DMS114 treated with DMSO at 0.1 percent for 48 hours (cell line): ENCODE measurements around the gene MAGEB10.
"Not testable (repeated sequence)": the region's sequence is repeated elsewhere in the genome, so short reads cannot be mapped to it uniquely, and the experiment has no call there.

ENCODE experiments used
- DNase-seq: peaks from one replicate; lab custom pipeline; 2025; ENCODE audit not compliant: unreplicated experiment; lab: John Stamatoyannopoulos, UW

The MAGEB10 gene

GRCh38 chrX:27807690-27808089 is at the start of gene MAGEB10:
Gene MAGEB10, plus strand, starts transcription at chrX:27807990. Its CDS starts 13,317 bp downstream, at chrX:27821307.
- DNase-seq: no peak

DNA sequence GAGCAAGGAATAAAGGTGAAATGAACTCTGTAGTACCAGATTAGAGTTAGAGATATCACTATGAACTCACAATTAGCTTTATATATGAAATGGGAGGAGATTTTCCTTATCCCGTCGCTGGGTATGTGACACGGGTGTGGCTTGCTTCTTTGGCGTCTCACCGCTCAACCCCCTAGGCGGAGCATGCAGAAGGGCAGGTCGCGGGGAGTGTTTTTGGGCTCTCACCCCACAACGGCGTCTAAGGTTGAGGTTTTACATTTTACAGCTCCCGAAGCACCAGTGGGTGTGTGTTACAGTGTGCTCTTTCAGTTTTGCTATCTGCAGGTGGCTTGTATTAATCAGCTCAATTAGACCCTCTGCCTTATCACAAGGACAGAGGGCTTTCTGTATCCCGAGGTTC is 42.1 kb upstream of the MAGEB10 start:
- no peak for DNase-seq

DNA sequence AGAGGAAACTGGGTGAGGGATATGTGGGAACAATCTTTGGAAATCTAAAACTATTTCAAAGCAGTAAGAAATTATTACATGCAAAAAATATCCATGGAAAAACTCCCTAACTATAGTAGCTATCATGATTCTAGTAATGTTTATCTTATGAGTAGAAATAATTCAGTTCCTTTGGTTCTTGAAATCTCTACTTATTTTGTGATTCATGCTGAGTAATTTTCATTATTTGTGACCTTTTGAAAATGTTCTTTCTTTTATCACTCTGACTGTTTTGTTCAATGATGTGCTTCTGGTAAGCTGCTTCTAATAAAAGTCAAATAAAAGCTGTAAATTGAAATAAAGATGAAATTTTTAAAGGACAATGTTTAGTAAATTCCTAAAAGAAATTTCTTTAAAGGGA is 40.4 kb upstream of the MAGEB10 start:
- no peak for DNase-seq

DNA sequence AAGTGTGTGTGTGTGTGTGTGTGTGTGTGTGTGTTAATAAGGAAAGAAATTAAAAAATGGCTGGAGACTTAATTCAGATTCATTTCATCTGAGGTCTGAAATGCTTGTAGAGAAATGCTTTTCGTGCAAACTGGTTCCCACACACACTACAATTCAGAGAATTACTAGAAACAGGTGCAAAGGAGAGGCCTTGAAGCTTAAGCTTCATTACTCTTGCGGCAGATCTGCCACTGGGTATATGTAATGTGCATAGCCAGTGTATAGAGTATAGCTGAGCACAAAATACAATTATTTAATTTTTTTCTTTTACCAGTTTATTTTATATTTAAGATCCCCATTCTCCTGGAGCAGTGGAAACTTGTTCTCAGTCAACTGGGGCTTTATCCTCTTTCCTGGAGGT is 31.8 kb upstream of the MAGEB10 start:
- DNase-seq: no peak

GRCh38 chrX:27796640-27797257 is 11.0 kb upstream of the MAGEB10 start:
- no peak for DNase-seq

DNA sequence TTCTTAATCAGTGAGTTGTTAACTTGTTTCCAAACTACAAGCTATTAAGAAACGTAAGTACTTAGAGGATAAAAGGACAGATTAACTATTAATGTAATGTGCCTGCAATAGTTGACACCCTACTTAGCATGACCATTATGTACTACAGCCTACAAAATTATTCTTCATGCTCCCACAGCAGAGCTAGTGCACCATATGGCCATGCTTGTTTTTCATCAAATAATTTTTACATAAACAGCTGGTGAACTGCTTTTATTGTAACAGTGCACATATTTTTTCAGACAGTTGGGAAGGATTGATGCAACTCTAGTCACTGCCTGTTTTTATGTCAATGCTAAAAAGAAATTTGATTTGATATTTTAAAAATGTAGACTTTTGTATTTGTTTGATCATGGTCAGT is 10.2 kb upstream of the MAGEB10 start:
- no peak for DNase-seq

DNA sequence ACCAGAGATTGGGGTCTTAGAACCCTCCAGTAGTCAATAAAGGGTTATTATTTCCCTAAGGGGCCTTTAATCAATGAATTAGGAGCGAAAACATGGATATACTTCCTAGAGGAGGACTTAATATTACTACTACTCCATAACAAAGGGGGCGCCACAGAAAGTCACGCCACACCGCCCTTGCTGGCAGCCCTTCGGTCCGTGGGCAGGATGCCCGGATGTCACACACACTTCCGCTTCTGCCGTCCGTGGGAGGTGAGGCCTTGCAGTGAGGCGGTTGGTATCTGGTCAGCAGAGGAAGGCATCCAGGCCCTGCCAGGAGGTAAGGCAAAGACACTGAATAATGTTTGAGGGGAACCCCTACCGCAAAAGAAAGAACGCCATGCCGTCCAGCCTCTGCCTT is 436 bp downstream of the MAGEB10 start:
- no peak for DNase-seq

DNA sequence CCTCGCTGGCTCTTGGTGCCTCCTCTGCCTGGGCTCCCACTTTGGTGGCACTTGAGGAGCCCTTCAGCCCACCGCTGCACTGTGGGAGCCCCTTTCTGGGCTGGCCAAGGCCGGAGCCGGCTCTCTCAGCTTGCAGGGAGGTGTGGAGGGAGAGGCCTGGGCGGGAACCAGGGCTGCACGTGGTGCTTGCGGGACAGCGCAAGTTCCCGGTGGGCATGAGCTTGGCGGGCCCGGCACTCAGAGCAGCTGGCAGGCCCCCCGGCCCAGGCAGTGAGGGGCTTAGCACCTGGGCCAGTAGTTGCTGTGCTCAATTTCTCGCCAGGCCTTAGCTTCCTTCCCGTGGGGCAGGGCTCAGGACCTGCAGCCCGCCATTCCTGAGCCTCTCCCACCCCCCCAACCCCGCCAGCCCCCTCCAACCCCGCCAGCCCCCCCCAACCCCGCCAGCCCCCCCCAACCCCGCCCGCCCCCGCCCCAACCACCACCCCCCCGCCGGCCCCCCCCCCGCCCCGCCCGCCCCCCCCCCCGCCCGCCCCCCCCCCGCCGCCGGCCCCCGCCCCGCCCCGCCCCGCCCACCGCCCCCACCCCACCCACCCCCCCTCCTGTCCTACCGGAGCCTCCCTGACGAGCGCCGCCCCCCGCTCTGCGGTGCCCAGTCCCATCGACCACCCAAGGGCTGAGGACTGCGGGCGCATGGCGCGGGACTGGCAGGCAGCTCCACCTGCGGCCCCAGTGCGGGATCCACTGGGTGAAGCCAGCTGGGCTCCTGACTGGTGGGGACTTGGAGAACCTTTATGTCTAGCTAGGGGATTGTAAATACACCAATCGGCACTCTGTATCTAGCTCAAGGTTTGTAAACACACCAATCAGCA is 1.4 kb downstream of the MAGEB10 start:
- not testable (repeated sequence) for DNase-seq

- DNase-seq: no peak
These were observed 7.4 kb downstream of the MAGEB10 start for GRCh38 chrX:27815209-27815608.

DNA sequence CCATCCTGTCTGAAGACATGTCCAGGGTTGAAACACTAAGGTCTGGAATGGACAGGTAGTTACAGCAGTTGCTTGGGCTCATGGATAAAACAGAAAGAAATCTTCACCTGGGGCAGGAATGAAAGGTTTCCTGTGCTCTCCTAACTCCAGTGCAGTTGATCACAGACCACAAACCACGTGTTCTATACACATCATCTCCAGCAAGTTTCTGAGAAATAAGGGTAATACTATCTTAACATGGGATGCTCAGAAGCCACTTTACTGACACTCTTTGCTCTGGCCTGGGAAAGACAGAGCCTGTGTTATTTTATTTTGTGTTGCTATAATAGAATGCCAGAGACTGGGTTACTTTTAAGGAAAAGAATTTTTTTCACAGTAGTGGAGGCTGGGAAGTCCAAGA is 16.0 kb downstream of the MAGEB10 start:
- no peak for DNase-seq

DNA sequence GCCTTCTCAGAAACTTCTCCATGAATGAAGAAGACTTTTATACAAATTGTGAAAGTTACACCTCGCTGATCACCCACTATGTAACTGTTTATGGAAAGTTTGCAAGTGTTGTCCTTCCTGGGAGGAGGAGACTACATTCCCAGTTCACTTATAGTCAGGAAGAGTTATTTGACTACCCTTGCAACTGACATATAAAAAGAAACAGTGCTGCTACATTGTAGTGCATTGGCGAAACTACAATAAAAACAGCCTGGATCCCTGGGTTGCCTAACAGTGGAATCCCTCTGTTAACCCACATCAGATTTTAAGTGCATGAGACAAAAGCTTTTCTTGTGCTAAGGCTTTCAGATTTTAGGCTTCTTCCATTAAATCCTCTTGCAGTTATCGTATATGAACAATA is 30.4 kb downstream of the MAGEB10 start:
- no peak for DNase-seq

DNA sequence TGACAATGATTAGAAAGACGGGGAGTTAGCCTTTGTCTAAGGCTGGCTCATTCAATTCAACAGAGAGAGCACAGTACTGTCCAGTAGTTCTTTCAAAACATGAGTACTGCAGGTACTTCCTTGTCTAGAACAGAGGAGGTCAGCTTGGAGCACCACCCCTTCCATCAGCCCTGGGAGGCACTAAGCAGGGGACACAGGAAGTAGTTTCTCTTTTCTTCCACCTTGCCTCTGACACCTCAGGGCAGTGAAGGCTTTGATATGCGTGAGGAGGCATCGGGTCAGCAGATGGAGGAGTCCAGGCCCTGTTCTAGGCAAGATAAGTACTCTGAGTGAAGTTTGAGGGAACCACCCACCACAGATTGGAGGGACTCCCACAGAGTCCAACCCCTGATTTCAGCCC is 33.1 kb downstream of the MAGEB10 start:
- DNase-seq: no peak

- DNase-seq: no peak
These were observed 35.1 kb downstream of the MAGEB10 start for GRCh38 chrX:27842859-27843258.

- no peak for DNase-seq
These were observed 52.5 kb downstream of the MAGEB10 start for GRCh38 chrX:27860337-27860736.

DNA sequence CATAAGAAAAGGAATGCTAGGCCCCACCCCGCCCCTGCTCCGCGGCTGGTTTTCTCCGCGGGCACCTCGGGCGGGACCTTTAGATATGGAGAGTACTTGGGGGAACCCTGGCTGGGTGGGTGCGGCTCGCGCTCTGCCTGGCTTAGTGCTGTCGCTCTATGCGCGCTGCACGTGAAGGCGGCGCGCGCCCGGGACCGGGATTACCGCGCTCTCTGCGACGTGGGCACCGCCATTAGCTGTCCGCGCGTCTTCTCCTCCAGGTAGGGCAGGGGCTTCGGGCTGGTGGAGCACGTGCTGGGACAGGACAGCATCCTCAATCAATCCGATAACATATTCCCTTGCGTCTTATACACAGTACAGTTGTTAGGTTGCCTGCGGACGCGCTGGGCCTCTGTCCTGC is 56.0 kb downstream of the MAGEB10 start:
- DNase-seq: no peak
